ENCODE data around the gene YIF1B. TPM values are rescaled to one million over a fixed set of nuclear protein-coding genes. Genes with fewer than 3 reads are reported as not detected.

Gene YIF1B
- total RNA-seq, 1 experiment from 2014 or later = 143 TPM

DNA sequence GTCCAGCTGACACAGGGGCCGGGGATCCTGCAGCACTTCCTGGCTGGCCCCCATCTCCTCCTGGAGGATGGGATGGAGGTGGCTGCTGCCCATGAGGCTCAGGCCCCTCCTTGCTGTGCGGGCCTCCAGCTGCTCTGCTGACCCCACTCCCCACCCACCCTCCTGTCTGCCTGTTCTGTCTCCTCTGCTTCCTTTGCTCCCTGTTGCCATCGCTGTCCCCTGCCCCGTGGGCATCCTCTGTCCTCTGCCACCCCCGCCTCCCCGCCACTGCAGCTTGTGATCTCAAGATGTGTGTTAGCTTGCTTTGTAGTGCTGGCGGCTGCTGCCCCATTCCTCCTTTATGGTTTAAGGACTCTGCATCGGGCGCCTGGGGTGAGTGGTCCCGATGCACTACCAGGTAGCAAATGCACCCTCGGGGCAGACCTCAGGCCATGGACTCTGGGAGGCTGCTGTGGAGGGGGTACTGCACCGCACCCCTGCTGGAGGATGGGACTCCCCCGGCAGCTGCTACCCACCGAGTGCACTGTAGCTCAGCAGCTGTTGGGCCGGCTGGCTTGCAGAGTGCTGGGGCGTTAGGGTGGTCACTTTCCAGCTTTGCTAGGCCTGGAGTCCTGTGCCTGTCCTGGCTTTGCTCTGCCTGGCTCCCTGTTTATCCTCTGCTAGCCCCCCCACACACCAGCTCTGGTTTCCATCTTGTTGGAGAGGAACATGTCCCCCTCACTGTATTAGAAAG, 27.5 kb downstream of the YIF1B start:
- Histone ChIP-seq H3K4me3 (ENCODE audit: low read depth in 2 of 2, low read length in 2 of 2) (no peak overlapping the region), H3K4me1 (ENCODE audit: control insufficient read depth, insufficient read depth, low read length) (peaks cover 30% of the 10 kb centered on the region), H3K36me3 (ENCODE audit: control insufficient read depth, insufficient read depth, low read length) (peaks cover 15% of the 10 kb centered on the region), H3K9me3 (ENCODE audit: control insufficient read depth, insufficient read depth, low read depth, low read length) (no peaks in the 10 kb centered on the region), H3K27me3 (ENCODE audit: control insufficient read depth, insufficient read depth, low read length) (no peaks in the 10 kb centered on the region), H3K27ac (ENCODE audit: low read length) (no peak overlapping the region)
- CTCF ChIA-PET = no interaction called here
- intact Hi-C loops (cut with micrococcal nuclease; ENCODE audit: unreplicated experiment) (no loop called here), in situ Hi-C loops (cut with HindIII; ENCODE audit: low pct_unique_long_range_greater_than_20kb, low sequenced_read_pairs) (no loop called here)
- DNase-seq (ENCODE audit: low read depth, low spot score) (no peak), ATAC-seq (no peak)
- no TSS peak for BruUV-seq (replicated peaks)
- TF ChIP-seq POLR2AphosphoS5 (IDR thresholded peaks at IDR 0.05; ENCODE audit: low read depth, low read length) (no peak), TCF7L2 (IDR thresholded peaks at IDR 0.05; ENCODE audit: low read depth, low read length) (no peak)
- TF ChIP-seq, protein P1, sequence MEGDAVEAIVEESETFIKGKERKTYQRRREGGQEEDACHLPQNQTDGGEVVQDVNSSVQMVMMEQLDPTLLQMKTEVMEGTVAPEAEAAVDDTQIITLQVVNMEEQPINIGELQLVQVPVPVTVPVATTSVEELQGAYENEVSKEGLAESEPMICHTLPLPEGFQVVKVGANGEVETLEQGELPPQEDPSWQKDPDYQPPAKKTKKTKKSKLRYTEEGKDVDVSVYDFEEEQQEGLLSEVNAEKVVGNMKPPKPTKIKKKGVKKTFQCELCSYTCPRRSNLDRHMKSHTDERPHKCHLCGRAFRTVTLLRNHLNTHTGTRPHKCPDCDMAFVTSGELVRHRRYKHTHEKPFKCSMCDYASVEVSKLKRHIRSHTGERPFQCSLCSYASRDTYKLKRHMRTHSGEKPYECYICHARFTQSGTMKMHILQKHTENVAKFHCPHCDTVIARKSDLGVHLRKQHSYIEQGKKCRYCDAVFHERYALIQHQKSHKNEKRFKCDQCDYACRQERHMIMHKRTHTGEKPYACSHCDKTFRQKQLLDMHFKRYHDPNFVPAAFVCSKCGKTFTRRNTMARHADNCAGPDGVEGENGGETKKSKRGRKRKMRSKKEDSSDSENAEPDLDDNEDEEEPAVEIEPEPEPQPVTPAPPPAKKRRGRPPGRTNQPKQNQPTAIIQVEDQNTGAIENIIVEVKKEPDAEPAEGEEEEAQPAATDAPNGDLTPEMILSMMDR (IDR thresholded peaks at IDR 0.05) = no peak
- TF ChIP-seq, protein P2, sequence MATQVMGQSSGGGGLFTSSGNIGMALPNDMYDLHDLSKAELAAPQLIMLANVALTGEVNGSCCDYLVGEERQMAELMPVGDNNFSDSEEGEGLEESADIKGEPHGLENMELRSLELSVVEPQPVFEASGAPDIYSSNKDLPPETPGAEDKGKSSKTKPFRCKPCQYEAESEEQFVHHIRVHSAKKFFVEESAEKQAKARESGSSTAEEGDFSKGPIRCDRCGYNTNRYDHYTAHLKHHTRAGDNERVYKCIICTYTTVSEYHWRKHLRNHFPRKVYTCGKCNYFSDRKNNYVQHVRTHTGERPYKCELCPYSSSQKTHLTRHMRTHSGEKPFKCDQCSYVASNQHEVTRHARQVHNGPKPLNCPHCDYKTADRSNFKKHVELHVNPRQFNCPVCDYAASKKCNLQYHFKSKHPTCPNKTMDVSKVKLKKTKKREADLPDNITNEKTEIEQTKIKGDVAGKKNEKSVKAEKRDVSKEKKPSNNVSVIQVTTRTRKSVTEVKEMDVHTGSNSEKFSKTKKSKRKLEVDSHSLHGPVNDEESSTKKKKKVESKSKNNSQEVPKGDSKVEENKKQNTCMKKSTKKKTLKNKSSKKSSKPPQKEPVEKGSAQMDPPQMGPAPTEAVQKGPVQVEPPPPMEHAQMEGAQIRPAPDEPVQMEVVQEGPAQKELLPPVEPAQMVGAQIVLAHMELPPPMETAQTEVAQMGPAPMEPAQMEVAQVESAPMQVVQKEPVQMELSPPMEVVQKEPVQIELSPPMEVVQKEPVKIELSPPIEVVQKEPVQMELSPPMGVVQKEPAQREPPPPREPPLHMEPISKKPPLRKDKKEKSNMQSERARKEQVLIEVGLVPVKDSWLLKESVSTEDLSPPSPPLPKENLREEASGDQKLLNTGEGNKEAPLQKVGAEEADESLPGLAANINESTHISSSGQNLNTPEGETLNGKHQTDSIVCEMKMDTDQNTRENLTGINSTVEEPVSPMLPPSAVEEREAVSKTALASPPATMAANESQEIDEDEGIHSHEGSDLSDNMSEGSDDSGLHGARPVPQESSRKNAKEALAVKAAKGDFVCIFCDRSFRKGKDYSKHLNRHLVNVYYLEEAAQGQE (IDR thresholded peaks at IDR 0.05; ENCODE audit: insufficient read depth in 1 of 2, low read depth in 2 of 2, low read length in 1 of 2) = no peak
- POLR2A ChIA-PET = no interaction called here

DNA sequence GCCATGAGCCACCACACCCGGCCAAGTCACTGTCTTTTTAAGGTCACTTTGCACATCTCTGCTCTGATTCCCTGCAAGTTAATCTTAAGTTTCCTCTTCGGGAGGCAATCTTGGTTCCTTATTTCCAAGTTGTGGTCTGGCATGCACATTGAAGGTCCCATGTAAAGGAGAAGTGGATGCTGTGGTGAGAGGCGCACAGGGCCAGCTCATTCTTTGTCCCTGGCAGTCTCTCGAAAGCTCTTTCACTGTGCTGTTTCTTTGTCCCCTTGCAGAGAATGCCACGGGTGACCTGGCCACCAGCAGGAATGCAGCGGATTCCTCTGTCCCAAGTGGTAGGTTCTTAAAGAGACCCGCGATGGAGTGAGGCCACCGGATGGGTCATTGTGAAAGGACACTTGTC, 28.1 kb downstream of the YIF1B start:
- CTCF ChIA-PET = no interaction called here
- DNase-seq (ENCODE audit: low read depth, low spot score) (no peak), ATAC-seq (no peak)
- TF ChIP-seq, protein P2 (IDR thresholded peaks at IDR 0.05; ENCODE audit: insufficient read depth in 1 of 2, low read depth in 2 of 2, low read length in 1 of 2) = no peak
- TF ChIP-seq SIN3A (IDR thresholded peaks at IDR 0.05; ENCODE audit: borderline replicate concordance, insufficient read depth, low read depth, low read length) = no peak
- TF ChIP-seq TCF7L2 (IDR thresholded peaks at IDR 0.05; ENCODE audit: low read depth, low read length) = no peak
- TF ChIP-seq POLR2AphosphoS5 (IDR thresholded peaks at IDR 0.05; ENCODE audit: low read depth, low read length) = no peak
- TF ChIP-seq, protein P1 (IDR thresholded peaks at IDR 0.05) = no peak
- H3K4me3 ChIP-seq (ENCODE audit: low read depth in 2 of 2, low read length in 2 of 2) = no peak overlapping the region
- H3K27ac ChIP-seq (ENCODE audit: low read length) = no peak overlapping the region
- intact Hi-C loops (cut with micrococcal nuclease; ENCODE audit: unreplicated experiment) (no loop called here), in situ Hi-C loops (cut with HindIII; ENCODE audit: low pct_unique_long_range_greater_than_20kb, low sequenced_read_pairs) (no loop called here)
- no peaks in the 10 kb centered on the region for H3K9me3 ChIP-seq (ENCODE audit: control insufficient read depth, insufficient read depth, low read depth, low read length)
- POLR2A ChIA-PET = no interaction called here
- peaks cover 30% of the 10 kb centered on the region for H3K4me1 ChIP-seq (ENCODE audit: control insufficient read depth, insufficient read depth, low read length)
- no TSS peak for BruUV-seq (replicated peaks)
- peaks cover 14% of the 10 kb centered on the region for H3K36me3 ChIP-seq (ENCODE audit: control insufficient read depth, insufficient read depth, low read length)
- H3K27me3 ChIP-seq (ENCODE audit: control insufficient read depth, insufficient read depth, low read length) = no peaks in the 10 kb centered on the region

Measured in Panc1 (cell line).